HG03565 (cell line): ENCODE measurements around the gene DHCR7.
"Not testable (repeated sequence)": the region's sequence is repeated elsewhere in the genome, so short reads cannot be mapped to it uniquely, and the experiment has no call there.

Experiments
- ATAC-seq: cut with Tn5 transposase; IDR thresholded peaks from one replicate; pipeline ENCODE4 v1.9.1; 2021; ENCODE audit warnings: mild to moderate bottlenecking, moderate library complexity; ENCODE audit not compliant: unreplicated experiment

The DHCR7 gene

GRCh38 chr11:71442123-71442522 is 6.1 kb downstream of the DHCR7 start:
- no peak for ATAC-seq

DNA sequence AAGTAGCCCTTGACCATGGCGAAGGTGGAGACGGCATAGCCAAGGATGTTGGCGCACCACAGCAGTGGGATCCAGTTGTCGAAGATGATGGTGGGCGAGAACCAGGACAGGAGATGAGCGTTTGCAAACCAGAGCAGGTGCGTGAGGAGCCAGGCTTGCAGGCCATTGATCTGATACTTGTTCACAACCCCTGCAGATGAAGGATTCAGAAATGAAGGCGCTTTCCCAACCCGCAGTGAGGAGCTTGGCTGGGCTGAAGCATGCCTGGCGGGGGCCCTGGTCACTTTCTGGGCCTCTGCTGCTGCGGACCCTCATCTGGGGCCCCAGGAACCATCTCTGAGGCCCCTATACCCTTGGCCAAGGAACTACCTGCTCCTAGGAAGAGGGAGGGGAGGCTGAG is 6.9 kb downstream of the DHCR7 start:
- ATAC-seq: no peak

- ATAC-seq: no peak
Observed at GRCh38 chr11:71440021-71440755, 8.0 kb downstream of the DHCR7 start.

DNA sequence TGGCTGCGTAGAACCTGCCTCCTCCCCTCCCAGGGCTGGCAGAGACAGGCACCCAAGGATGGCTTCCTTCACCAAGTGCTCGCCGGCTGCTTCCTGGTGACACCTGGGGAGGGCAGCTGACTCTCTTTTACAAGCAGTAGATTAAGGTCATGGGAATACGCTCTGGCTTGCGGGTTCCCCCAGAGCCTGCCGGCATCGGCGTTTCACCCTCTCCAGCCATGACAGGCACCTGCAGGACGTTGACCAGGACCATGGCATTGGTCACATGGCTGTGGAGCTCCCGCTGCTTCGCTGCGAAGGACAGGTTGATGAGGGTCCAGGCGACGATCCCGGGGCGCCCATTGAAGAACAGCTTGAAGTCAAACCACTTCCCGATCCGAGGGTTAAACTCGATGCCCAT is 9.5 kb downstream of the DHCR7 start:
- no peak for ATAC-seq

DNA sequence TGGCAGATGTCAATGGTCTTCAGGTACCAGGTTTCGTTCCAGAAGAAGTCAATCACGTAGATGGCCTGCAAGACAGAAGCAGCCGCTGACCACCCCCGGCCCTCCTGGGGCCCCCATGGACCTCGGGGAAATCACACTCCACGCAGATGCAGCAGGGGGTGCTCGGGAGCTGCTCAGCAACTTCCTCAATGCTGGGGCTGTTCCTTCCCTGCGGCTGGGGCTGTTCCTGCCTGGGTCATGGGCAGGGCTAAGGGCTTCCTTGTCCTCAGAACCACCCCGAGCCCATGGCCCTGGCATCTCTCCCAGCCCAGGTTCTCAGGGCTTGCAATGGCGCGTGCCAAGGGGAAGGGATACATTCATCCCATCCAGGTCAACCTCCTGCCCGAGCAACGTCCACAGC is 10.3 kb downstream of the DHCR7 start:
- ATAC-seq: no peak

DNA sequence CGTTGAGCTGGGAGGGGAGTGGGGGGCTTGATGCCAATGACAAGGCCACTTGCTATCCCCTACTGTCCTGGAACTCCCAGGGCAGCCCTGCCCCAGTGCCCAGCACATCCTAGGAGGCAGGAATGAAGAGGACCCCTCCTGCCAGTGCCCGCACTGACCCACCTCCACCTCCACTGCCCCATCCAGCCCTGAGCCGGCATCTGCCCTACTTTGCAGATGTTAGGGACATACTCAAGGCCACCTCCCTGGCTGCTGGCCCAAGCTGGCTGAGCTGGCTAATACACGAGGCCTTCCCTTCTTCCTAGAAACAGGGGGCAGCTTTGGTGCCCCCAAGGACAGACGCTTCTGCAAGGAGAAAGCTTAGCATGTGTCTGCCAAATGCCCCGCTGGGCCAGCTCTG is 10.8 kb downstream of the DHCR7 start:
- no peak for ATAC-seq

DNA sequence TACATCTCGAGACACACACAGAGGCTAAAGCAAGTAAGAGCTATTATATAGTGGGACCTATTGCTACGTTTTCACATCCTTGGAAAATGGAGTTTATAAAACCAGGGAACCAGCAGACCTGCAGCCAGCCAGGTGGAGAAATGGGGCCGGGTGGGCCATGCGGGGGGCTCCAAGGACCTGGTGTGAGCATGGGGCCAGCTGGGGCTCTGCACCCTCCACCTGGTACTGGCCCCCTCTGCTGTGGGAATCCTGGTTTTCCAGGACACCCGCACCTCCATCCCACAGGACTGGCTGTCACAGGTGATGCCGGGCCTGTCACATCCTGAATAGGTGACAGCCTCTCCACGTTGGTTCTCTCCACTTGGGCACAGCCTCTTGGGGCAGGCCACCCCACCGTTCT is 11.3 kb downstream of the DHCR7 start:
- ATAC-seq: no peak

DNA sequence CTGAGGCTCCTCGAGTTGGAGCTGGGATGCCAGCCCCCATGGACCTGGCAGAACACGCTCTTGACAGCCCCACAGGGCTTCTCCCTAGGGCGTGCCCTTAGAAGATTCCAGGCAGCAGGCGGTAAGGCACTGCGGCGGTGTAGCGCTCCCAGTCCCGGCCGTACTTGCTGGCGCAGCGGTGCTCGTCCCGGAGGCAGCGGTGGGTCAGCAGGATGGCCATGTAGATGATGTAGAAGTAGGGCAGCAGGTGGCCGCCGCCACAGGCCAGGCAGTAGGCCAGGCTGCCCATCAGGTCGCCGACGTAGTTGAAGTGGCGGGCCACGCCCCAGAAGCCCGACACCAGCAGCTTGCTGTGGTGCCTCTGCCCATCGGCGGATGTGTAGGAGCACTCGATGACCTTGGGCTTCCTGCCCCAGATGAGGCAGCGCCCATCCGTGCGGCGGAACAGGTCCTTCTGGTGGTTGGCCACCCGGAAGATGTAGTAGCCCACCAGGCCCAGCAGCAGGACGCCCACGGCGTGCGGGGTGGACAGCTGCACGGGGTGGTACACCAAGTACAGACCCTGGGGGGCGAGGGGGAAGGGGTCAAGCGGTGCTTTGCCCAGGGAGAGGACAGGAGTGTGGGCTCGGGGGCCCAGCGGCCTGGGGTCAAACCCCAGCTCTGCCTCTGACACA is 12.8 kb downstream of the DHCR7 start:
- ATAC-seq: no peak

DNA sequence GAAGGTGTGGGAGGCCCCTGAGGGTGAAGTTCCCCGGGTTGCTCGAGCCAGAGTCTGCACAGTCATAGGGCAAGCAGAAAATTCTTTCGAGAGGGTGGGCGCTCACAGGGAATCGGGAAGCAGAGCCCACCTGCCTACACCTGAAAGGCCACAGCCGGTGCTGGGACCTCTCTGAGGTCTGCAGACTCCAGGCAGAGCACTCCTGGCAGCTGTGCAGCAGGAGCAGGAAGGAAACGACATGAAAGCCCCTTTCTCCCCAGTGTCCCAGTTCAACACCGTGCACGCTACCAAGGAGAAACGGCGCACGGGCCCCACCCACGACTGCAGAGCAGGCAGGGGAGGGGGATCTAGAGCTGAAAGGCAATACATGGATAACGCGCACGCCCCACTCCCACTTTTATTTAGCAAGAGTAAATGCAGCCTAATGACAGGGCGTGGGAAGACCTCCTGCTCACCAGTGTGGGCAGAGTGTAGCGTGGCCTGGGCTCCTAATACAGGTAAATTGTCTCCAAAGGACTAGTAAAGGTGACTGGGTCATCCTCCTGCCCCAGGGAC is 13.5 kb downstream of the DHCR7 start:
- ATAC-seq: no peak

DNA sequence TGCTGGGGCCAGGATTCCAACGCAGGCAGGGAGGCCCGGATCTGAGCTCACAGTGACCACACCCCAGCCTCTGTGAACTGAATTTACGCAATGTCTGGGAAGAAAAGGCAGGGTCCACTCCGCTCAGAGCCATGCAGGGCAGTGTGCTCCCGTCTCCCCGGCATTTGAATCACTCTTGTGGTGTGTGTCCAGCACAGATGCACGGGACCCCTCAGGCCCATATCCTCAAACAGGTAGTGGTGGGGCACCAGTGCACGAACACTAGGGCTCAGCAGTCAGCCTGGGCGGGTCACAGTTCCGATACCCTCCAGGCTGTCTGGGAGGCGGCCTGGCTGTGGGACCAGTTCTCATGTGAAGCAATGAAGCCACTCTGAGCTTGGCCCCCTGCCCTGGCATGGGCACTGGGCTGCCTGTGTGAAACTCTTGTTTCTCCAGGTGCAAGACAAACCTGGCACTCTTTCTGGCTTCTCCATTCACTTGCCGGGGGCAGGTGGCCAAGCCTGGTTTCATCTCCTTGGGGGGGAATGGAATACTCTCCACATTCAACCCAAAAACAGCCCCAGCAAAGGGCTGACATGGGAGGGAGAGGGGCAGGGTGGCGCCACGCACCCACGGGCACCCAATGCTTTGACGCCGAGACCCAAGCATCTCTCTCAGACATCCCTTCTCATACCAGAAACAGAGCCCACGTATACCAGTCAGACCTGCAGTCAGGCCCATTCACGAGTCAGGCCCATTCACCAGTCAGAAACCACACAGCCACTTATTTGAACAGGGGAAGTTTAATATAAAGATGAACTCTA is 14.3 kb downstream of the DHCR7 start:
- ATAC-seq: no peak

DNA sequence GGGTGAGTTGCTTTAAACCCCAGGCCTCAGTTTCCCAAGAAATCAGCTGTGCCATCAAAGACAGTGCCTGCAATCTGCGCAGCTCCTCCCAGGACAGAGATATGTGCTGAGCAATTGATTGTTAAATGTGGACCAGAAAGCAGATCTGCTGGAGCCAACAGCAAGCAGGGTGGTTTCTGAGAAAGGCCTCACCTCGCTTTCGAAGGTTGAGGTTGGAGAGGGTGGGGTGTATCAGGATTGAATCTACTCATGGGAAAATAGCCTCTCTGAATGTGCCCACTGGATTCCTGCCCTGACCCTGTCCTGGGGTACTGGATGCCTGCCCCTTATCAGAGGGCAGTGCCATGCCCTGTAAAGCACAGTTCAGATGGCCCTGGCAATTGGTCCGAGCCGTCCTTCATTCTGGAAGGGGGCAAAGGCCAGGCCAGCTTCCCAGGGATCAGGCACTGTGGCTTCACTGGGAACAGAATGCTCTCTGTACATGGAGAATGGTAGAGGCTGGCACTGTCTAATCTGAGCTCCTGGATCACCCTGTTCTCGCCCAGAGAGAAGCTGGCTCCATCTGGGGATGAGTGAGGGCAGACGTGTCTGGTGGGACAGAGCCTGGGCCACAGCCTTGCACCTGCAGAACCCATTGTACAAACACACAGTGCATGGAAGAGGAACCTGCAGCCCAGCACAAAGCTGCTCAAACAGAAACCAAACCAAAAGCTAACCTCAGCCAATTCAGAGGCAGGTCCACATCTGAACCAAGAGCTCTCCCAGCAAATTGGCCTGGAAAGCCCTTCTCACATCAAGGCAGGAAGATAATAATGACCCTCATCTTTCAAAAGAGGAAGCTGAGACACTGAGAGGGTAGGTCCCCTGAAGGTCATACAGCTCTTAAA is 15.2 kb downstream of the DHCR7 start:
- ATAC-seq: no peak

DNA sequence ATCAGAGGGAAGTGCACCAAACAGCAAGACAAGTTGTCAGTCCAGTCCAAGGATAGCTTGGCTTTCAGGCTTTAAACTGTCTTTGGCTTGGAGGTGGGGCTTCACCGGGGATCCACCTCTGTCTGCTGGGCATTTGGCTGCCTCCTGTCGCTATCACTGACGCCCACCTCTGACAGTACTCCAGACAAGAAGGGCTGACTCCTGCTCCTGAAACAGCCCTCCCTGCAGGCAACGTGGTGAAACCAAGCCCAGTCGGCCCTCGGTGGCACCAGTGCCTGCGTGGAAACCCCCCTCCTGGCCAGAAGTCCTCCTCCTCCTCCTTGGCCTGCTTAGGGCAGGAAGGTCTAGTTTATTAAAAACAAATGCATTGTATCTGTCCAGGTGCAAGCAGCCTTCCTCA is 16.9 kb downstream of the DHCR7 start:
- ATAC-seq: no peak

- no peak for ATAC-seq
Observed at GRCh38 chr11:71430166-71430565, 18.0 kb downstream of the DHCR7 start.

GRCh38 chr11:71429701-71430100 is 18.5 kb downstream of the DHCR7 start:
- no peak for ATAC-seq

DNA sequence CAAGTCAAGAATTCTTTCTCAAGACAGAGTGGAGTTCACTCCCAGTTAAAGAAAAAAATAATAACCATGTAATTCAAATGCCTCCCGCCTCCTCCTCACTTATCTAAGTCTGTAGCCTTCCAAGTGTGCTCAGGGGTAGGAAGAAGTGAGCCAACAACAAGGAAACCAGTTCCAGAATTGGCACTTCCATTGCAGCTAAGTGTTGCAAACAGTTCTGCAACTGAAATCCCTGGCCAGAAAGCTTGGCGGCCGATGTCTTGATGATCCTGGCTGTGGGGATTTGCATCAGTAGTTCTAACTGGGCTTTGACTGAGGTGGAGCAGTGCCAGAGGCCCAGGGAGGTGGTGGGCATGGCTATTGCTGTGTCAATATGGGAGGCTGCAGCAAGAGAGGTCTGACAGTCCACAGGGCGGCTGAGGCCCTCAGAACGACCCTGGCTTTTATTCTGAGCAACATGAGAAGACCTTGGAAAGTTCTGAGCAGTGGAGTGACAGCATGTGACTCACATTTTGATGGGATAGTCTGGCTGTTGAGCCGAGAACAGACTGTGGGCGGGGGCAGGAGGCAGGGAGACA is 19.2 kb downstream of the DHCR7 start:
- no peak for ATAC-seq

GRCh38 chr11:71426413-71426812 is 21.8 kb downstream of the DHCR7 start:
- ATAC-seq: no peak

- no peak for ATAC-seq
Observed at GRCh38 chr11:71425860-71426259, 22.3 kb downstream of the DHCR7 start.

GRCh38 chr11:71425409-71425808 is 22.8 kb downstream of the DHCR7 start:
- no peak for ATAC-seq

DNA sequence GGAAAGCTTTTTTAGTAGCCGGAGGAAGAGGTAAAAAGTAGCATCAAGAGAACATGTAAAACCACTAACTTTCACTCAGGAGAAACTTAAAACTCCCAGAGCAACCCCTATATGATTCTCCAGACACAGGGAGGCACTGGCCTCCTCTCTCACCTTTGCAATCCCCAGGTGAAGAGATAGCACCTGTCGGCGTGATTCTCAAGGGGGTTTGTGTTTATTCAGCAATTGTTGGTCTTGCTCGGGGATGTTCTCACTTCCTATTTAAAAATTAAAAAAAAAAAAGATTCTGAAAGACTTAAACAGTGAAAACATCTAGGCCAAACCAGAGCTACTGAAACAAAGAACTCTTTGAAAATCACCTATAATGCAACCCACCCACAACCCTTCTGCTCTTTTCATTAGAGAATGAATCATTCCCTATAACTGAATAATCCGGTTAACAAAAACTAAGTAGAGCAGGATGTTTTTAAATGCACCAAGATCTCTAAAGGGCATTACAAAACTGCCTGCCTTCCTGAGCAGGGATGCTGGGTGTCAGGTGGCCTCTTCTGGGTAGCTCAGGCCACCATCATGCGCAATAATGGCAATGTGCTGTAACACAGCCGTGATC is 24.9 kb downstream of the DHCR7 start:
- no peak for ATAC-seq

DNA sequence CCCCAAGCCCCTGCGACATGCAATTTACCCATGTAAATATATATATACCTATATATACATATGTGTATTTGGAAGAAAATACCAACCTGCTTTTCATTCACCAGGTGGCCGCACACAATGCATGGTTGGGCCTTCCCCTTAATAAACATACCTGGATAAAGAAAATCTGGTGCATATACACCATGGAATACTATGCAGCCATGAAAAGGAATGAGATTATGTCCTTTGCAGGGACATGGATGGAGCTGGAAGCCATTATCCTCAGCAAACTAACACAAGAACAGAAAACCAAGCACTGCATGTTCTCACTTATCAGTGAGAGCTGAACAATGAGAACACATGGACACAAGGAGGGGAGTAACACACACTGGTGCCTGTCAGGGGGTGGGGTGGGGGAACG is 25.9 kb downstream of the DHCR7 start:
- not testable (repeated sequence) for ATAC-seq
